HepG2 (cell line): ENCODE measurements around the gene STOML1. TPM values are rescaled to one million over a fixed set of nuclear protein-coding genes. Genes with fewer than 3 reads are reported as not detected.

Source experiments
- AFF4 ChIP-seq: sonication (generic); formaldehyde crosslinking; IDR thresholded peaks from 2 replicates; pipeline ENCODE4 v1.4.0; 2020; ENCODE audit warnings: missing genetic modification reagents
- KLF15 ChIP-seq: sonication (generic); formaldehyde crosslinking; IDR thresholded peaks from 2 replicates; pipeline ENCODE4 v1.8.1; 2023; ENCODE audit warnings: borderline replicate concordance, mild to moderate bottlenecking, inconsistent platforms, missing genetic modification reagents, mixed read lengths
- PHF20 ChIP-seq: sonication (generic); formaldehyde crosslinking; IDR thresholded peaks from 2 replicates; pipeline ENCODE4 v1.5.0; 2020; ENCODE audit warnings: mild to moderate bottlenecking, missing genetic modification reagents
- ZC3H4 ChIP-seq: sonication (generic); formaldehyde crosslinking; IDR thresholded peaks from 2 replicates; pipeline ENCODE4 v1.4.0; 2020; ENCODE audit warnings: missing genetic modification reagents, borderline replicate concordance
- ZSCAN25 ChIP-seq: sonication (generic); formaldehyde crosslinking; IDR thresholded peaks from 2 replicates; pipeline ENCODE4 v1.8.0; 2022; ENCODE audit warnings: mild to moderate bottlenecking, missing genetic modification reagents
- polyA plus RNA-seq, 8 experiments: library from polyadenylated mRNA; depleted of rRNA in 3 of 8; stranded (reverse) in 7 of 8; unstranded in 1 of 8; fragments of >200 nt; fragmentation: Illumina TruSeq in 4 of 8; extraction: Trizol in 4 of 8; gene quantifications; 2 replicates each; pipeline versions ENCODE4 v1.2.1 to v1.2.3, GENCODE V29; 2011 to 2016; ENCODE audit warnings: low read depth in 4 of 8, missing spikeins in 1 of 8, mixed read lengths in 1 of 8; ENCODE audit not compliant: insufficient read depth in 1 of 8
- total RNA-seq, 5 experiments: library from RNA; depleted of rRNA; stranded (reverse); fragments of >200 nt; fragmentation: Illumina TruSeq; extraction: Trizol; gene quantifications; 2 replicates each; pipeline ENCODE4 v1.2.3, GENCODE V29; 2016; ENCODE audit warnings: low read depth in 1 of 5
- TF ChIP-seq, protein P1 (sequence below): sonication (generic); formaldehyde crosslinking; IDR thresholded peaks from 2 replicates; pipeline ENCODE4 v1.8.1; 2022; ENCODE audit warnings: mild to moderate bottlenecking, missing genetic modification reagents
- TF ChIP-seq, protein P2 (sequence below): sonication (generic); formaldehyde crosslinking; IDR thresholded peaks from 2 replicates; pipeline ENCODE4 v1.8.0; 2022; ENCODE audit warnings: missing genetic modification reagents, mild to moderate bottlenecking, moderate library complexity, borderline replicate concordance

STOML1 gene
- total and polyA plus RNA-seq, 2 of the 13 experiments (the other 11 are each of a cell fraction or from before 2014, with no cell fraction given), result 3.5 to 3.7 TPM

DNA sequence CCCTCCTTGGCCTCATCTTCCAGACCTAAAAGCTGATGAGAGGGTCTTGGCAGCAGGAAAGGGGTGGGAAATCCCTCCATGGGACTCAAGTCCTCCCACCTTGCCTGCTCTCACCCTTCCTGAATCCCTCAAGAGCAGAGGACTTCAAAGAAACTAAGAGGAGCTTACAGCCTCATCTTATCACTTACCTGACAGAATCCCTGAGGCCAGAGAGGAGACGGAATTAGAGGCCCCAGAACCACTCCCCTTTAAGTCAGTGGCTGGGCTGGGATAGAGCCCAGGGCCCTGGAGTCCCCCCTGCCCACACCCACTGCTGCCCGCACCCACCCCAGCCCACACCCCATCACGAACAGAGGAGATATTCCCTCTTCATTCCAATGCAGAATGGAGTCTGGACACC, 50.6 kb downstream of the STOML1 start (continued):
- TF ChIP-seq AFF4 (CRISPR knock-in tag) (no peak), PHF20 (no peak), KLF15 (CRISPR knock-in tag) (no peak), ZSCAN25 (CRISPR knock-in tag) (no peak), ZC3H4 (no peak)
- TF ChIP-seq, protein P1, sequence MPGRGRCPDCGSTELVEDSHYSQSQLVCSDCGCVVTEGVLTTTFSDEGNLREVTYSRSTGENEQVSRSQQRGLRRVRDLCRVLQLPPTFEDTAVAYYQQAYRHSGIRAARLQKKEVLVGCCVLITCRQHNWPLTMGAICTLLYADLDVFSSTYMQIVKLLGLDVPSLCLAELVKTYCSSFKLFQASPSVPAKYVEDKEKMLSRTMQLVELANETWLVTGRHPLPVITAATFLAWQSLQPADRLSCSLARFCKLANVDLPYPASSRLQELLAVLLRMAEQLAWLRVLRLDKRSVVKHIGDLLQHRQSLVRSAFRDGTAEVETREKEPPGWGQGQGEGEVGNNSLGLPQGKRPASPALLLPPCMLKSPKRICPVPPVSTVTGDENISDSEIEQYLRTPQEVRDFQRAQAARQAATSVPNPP (CRISPR knock-in tag), result no peak
- TF ChIP-seq, protein P2, sequence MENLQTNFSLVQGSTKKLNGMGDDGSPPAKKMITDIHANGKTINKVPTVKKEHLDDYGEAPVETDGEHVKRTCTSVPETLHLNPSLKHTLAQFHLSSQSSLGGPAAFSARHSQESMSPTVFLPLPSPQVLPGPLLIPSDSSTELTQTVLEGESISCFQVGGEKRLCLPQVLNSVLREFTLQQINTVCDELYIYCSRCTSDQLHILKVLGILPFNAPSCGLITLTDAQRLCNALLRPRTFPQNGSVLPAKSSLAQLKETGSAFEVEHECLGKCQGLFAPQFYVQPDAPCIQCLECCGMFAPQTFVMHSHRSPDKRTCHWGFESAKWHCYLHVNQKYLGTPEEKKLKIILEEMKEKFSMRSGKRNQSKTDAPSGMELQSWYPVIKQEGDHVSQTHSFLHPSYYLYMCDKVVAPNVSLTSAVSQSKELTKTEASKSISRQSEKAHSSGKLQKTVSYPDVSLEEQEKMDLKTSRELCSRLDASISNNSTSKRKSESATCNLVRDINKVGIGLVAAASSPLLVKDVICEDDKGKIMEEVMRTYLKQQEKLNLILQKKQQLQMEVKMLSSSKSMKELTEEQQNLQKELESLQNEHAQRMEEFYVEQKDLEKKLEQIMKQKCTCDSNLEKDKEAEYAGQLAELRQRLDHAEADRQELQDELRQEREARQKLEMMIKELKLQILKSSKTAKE, result no peak
